ENCODE measurements around the gene GOT1. TPM values are rescaled to one million over a fixed set of nuclear protein-coding genes. Genes with fewer than 3 reads are reported as not detected.

The GOT1 gene
- total RNA-seq, 1 donor from 2014 or later: 33.7 TPM

DNA sequence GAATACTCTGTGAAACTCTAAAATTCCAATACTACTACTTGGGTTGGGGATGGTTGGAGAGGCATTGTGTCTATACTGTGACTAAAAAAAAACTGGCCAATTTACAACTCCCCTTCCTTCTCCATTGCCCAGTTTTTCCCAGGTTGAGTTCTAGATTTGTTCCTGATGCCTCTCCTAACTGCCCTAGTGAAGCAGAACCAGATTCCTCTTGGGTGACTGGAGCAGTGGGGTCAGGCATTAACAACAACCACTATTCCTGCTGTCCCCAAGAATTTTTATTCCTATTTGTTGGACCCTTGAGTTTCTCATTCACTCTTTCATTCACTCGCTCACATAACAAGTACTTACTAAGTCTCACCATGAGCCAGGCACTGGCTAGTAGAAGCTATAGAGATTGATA, 5.8 kb downstream of the GOT1 start:
- peaks cover 2% of the 10 kb centered on the region for H3K36me3 Mint-ChIP-seq (ENCODE audit: low read depth, unreplicated experiment)
- H3K4me1 Mint-ChIP-seq (ENCODE audit: unreplicated experiment): peaks cover 6% of the 10 kb centered on the region
- H3K4me3 Mint-ChIP-seq (ENCODE audit: unreplicated experiment): no peak overlapping the region
- TF ChIP-seq, protein P1, sequence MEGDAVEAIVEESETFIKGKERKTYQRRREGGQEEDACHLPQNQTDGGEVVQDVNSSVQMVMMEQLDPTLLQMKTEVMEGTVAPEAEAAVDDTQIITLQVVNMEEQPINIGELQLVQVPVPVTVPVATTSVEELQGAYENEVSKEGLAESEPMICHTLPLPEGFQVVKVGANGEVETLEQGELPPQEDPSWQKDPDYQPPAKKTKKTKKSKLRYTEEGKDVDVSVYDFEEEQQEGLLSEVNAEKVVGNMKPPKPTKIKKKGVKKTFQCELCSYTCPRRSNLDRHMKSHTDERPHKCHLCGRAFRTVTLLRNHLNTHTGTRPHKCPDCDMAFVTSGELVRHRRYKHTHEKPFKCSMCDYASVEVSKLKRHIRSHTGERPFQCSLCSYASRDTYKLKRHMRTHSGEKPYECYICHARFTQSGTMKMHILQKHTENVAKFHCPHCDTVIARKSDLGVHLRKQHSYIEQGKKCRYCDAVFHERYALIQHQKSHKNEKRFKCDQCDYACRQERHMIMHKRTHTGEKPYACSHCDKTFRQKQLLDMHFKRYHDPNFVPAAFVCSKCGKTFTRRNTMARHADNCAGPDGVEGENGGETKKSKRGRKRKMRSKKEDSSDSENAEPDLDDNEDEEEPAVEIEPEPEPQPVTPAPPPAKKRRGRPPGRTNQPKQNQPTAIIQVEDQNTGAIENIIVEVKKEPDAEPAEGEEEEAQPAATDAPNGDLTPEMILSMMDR (IDR thresholded peaks at IDR 0.05; ENCODE audit: unreplicated experiment): no peak
- H3K9me3 Mint-ChIP-seq (ENCODE audit: unreplicated experiment): no peaks in the 10 kb centered on the region
- H3K27me3 Mint-ChIP-seq (ENCODE audit: unreplicated experiment): peaks cover 1% of the 10 kb centered on the region
- no peak overlapping the region for H3K27ac Mint-ChIP-seq (ENCODE audit: unreplicated experiment)
- DNase-seq (ENCODE audit: low spot score): no peak

GRCh38 chr10:99422529-99423096, 7.8 kb downstream of the GOT1 start:
- Mint-ChIP-seq H3K9me3 (ENCODE audit: unreplicated experiment) (no peaks in the 10 kb centered on the region), H3K27ac (ENCODE audit: unreplicated experiment) (no peak overlapping the region), H3K27me3 (ENCODE audit: unreplicated experiment) (peaks cover 1% of the 10 kb centered on the region), H3K4me3 (ENCODE audit: unreplicated experiment) (no peak overlapping the region), H3K36me3 (ENCODE audit: low read depth, unreplicated experiment) (peaks cover 15% of the 10 kb centered on the region), H3K4me1 (ENCODE audit: unreplicated experiment) (no peaks in the 10 kb centered on the region)
- no peak for DNase-seq (ENCODE audit: low spot score)
- TF ChIP-seq, protein P1 (IDR thresholded peaks at IDR 0.05; ENCODE audit: unreplicated experiment): no peak

DNA sequence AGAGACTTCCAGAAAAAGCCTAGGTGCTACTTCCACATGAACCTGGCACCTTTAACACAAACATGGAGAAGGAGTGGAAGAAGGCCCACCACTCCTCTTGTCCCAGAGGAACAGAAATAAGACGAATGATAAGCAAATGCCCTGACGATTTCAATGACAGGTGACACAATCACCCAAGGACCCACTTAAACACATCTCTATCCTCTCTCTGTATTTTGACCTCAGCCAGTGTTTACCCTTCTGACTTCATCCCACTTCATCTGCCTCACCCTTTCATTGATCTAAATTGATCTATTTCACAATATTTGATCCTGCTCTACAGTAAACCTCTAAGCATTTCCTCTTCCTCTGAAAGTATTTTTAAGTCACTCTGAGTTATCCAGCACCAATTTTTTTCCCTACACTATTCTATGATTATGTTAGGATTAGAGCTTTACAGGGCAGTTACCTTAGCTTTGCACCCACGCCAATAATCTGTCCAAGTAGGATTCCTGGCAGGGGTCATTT, 9.1 kb downstream of the GOT1 start:
- TF ChIP-seq, protein P1 (IDR thresholded peaks at IDR 0.05; ENCODE audit: unreplicated experiment): no peak
- no peak overlapping the region for H3K4me3 Mint-ChIP-seq (ENCODE audit: unreplicated experiment)

DNA sequence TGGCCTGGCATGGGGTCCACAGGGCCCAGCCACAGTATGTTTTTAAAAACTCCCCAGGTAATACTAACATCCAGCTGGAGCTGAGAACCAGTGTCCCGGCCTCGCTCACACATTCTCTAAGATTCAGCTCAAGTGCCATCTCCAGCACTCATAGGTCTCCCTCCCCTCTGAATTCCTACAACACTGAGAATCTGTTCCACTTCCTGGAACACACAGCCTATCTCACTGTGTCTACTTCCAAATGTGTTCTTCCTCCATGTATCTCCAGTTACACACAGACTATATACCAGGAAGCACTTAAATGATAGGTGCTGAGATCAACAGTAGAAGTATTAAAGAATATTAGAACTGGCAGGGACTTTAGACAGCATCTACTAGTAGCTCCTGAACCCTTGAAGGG, 10.7 kb downstream of the GOT1 start:
- TF ChIP-seq, protein P1 (IDR thresholded peaks at IDR 0.05; ENCODE audit: unreplicated experiment): no peak
- H3K27me3 Mint-ChIP-seq (ENCODE audit: unreplicated experiment): no peaks in the 10 kb centered on the region
- peaks cover 25% of the 10 kb centered on the region for H3K36me3 Mint-ChIP-seq (ENCODE audit: low read depth, unreplicated experiment)
- no peak overlapping the region for H3K4me3 Mint-ChIP-seq (ENCODE audit: unreplicated experiment)
- H3K27ac Mint-ChIP-seq (ENCODE audit: unreplicated experiment): no peak overlapping the region
- no peaks in the 10 kb centered on the region for H3K4me1 Mint-ChIP-seq (ENCODE audit: unreplicated experiment)
- DNase-seq (ENCODE audit: low spot score): no peak
- no peaks in the 10 kb centered on the region for H3K9me3 Mint-ChIP-seq (ENCODE audit: unreplicated experiment)

More for the DNA sequence above, 9.1 kb downstream of the GOT1 start:
- Mint-ChIP-seq H3K27me3 (ENCODE audit: unreplicated experiment) (peaks cover 1% of the 10 kb centered on the region), H3K9me3 (ENCODE audit: unreplicated experiment) (no peaks in the 10 kb centered on the region), H3K4me1 (ENCODE audit: unreplicated experiment) (no peaks in the 10 kb centered on the region), H3K27ac (ENCODE audit: unreplicated experiment) (no peak overlapping the region), H3K36me3 (ENCODE audit: low read depth, unreplicated experiment) (peaks cover 19% of the 10 kb centered on the region)
- DNase-seq (ENCODE audit: low spot score): no peak

GRCh38 chr10:99418910-99419624, 11.4 kb downstream of the GOT1 start:
- Mint-ChIP-seq H3K4me1 (ENCODE audit: unreplicated experiment) (no peaks in the 10 kb centered on the region), H3K9me3 (ENCODE audit: unreplicated experiment) (no peaks in the 10 kb centered on the region), H3K27ac (ENCODE audit: unreplicated experiment) (no peak overlapping the region), H3K27me3 (ENCODE audit: unreplicated experiment) (no peaks in the 10 kb centered on the region), H3K4me3 (ENCODE audit: unreplicated experiment) (no peak overlapping the region), H3K36me3 (ENCODE audit: low read depth, unreplicated experiment) (peaks cover 25% of the 10 kb centered on the region)
- TF ChIP-seq, protein P1 (IDR thresholded peaks at IDR 0.05; ENCODE audit: unreplicated experiment): no peak
- DNase-seq (ENCODE audit: low spot score): no peak
